Measurements from ENCODE around the gene HORMAD2. TPM values are rescaled to one million over a fixed set of nuclear protein-coding genes. Genes with fewer than 3 reads are reported as not detected.

The HORMAD2 gene
- total RNA-seq, 1 donor from 2014 or later: not detected

- intact Hi-C loops (cut with DNase I): no loop called here
- no peaks in the 10 kb centered on the region for H3K4me1 ChIP-seq
- H3K27ac ChIP-seq: no peak overlapping the region
- no peak overlapping the region for H3K4me3 ChIP-seq
- H3K9me3 ChIP-seq: peaks cover 7% of the 10 kb centered on the region
- no peak for TF ChIP-seq CTCF (IDR thresholded peaks at IDR 0.05)
- H3K27me3 ChIP-seq: no peaks in the 10 kb centered on the region
- ATAC-seq: no peak
- H3K36me3 ChIP-seq: no peaks in the 10 kb centered on the region
- DNase-seq: no peak
Measured at GRCh38 chr22:30062259-30062658, 18.0 kb upstream of the HORMAD2 start.

GRCh38 chr22:30062950-30063349 lies 17.3 kb upstream of the HORMAD2 start:
- TF ChIP-seq CTCF (IDR thresholded peaks at IDR 0.05): no peak

GRCh38 chr22:30064172-30064571 lies 16.1 kb upstream of the HORMAD2 start:
- intact Hi-C loops (cut with DNase I): no loop called here
- Histone ChIP-seq H3K27me3 (no peaks in the 10 kb centered on the region), H3K27ac (no peak overlapping the region), H3K4me3 (no peak overlapping the region), H3K9me3 (peaks cover 7% of the 10 kb centered on the region), H3K4me1 (no peaks in the 10 kb centered on the region), H3K36me3 (no peaks in the 10 kb centered on the region)
- no peak for ATAC-seq
- DNase-seq: no peak
- no peak for TF ChIP-seq CTCF (IDR thresholded peaks at IDR 0.05)

More at GRCh38 chr22:30062950-30063349, 17.3 kb upstream of the HORMAD2 start:
- ATAC-seq (no peak), DNase-seq (no peak)
- H3K27me3 ChIP-seq: no peaks in the 10 kb centered on the region
- H3K9me3 ChIP-seq: peaks cover 7% of the 10 kb centered on the region
- no peaks in the 10 kb centered on the region for H3K4me1 ChIP-seq
- no peak overlapping the region for H3K4me3 ChIP-seq
- H3K27ac ChIP-seq: no peak overlapping the region
- no peaks in the 10 kb centered on the region for H3K36me3 ChIP-seq
- intact Hi-C loops (cut with DNase I): no loop called here

- no peaks in the 10 kb centered on the region for H3K36me3 ChIP-seq
- intact Hi-C loops (cut with DNase I): no loop called here
- H3K9me3 ChIP-seq: no peaks in the 10 kb centered on the region
- H3K4me3 ChIP-seq: no peak overlapping the region
- H3K4me1 ChIP-seq: no peaks in the 10 kb centered on the region
- no peak overlapping the region for H3K27ac ChIP-seq
- H3K27me3 ChIP-seq: no peaks in the 10 kb centered on the region
- ATAC-seq: no peak
- DNase-seq: no peak
- TF ChIP-seq CTCF (IDR thresholded peaks at IDR 0.05): no peak
Measured at GRCh38 chr22:30073743-30074142, 6.5 kb upstream of the HORMAD2 start.

GRCh38 chr22:30074147-30074546 lies 6.1 kb upstream of the HORMAD2 start:
- intact Hi-C loops (cut with DNase I): no loop called here
- H3K27ac ChIP-seq: no peak overlapping the region
- no peaks in the 10 kb centered on the region for H3K36me3 ChIP-seq
- no peaks in the 10 kb centered on the region for H3K9me3 ChIP-seq
- no peak for DNase-seq
- no peaks in the 10 kb centered on the region for H3K4me1 ChIP-seq
- H3K4me3 ChIP-seq: no peak overlapping the region
- no peak for TF ChIP-seq CTCF (IDR thresholded peaks at IDR 0.05)
- H3K27me3 ChIP-seq: no peaks in the 10 kb centered on the region
- no peak for ATAC-seq

GRCh38 chr22:30074994-30075393 lies 5.3 kb upstream of the HORMAD2 start:
- H3K4me1 ChIP-seq: no peaks in the 10 kb centered on the region

More at GRCh38 chr22:30074994-30075393, 5.3 kb upstream of the HORMAD2 start:
- Histone ChIP-seq H3K27me3 (peaks cover 7% of the 10 kb centered on the region), H3K36me3 (no peaks in the 10 kb centered on the region), H3K4me3 (no peak overlapping the region), H3K9me3 (no peaks in the 10 kb centered on the region), H3K27ac (no peak overlapping the region)
- no peak for DNase-seq
- TF ChIP-seq CTCF (IDR thresholded peaks at IDR 0.05): no peak
- ATAC-seq: no peak
- intact Hi-C loops (cut with DNase I): no loop called here

Data from upper lobe of right lung (tissue), 1 donor.